GM18508 (cell line): ENCODE results near the gene CDC34.

Experiments
- ATAC-seq: cut with Tn5 transposase; IDR thresholded peaks from one replicate; pipeline ENCODE4 v1.9.1; 2021; ENCODE audit warnings: moderate number of reproducible peaks; ENCODE audit not compliant: insufficient read depth, unreplicated experiment

The CDC34 gene

GRCh38 chr19:517721-518597 lies 13.6 kb upstream of the CDC34 start:
- no peak for ATAC-seq

- no peak for ATAC-seq
Observed at GRCh38 chr19:518598-519231, 12.8 kb upstream of the CDC34 start.

- no peak for ATAC-seq
Observed at GRCh38 chr19:519449-519865, 12.1 kb upstream of the CDC34 start.

- no peak for ATAC-seq
Observed at GRCh38 chr19:522726-523125, 8.8 kb upstream of the CDC34 start.

- no peak for ATAC-seq
Observed at GRCh38 chr19:524062-524674, 7.4 kb upstream of the CDC34 start.

GRCh38 chr19:525029-525428 lies 6.5 kb upstream of the CDC34 start:
- no peak for ATAC-seq

GRCh38 chr19:525857-526419 lies 5.6 kb upstream of the CDC34 start:
- ATAC-seq, result no peak

- ATAC-seq, result no peak
Observed at GRCh38 chr19:530134-531008, 1.2 kb upstream of the CDC34 start.

GRCh38 chr19:531009-531752 lies 379 bp upstream of the CDC34 start:
- no peak for ATAC-seq

- ATAC-seq, result no peak
Observed at GRCh38 chr19:532561-533363, 1.2 kb downstream of the CDC34 start.

GRCh38 chr19:533364-534058 lies 2.0 kb downstream of the CDC34 start:
- no peak for ATAC-seq

- no peak for ATAC-seq
Observed at GRCh38 chr19:534088-534487, 2.5 kb downstream of the CDC34 start.

GRCh38 chr19:535017-535835 lies 3.7 kb downstream of the CDC34 start:
- ATAC-seq, result no peak

- no peak for ATAC-seq
Observed at GRCh38 chr19:536031-536880, 4.7 kb downstream of the CDC34 start.

- no peak for ATAC-seq
Observed at GRCh38 chr19:536881-537404, 5.4 kb downstream of the CDC34 start.
